Mucosa of rectum (tissue), 2 donors: ENCODE data around the gene TMEM255B.
"Not testable (repeated sequence)": the region's sequence is repeated elsewhere in the genome, so short reads cannot be mapped to it uniquely, and the experiment has no call there.

ENCODE experiments used
- H3K27ac ChIP-seq, 2 donors: one replicate each; pipeline ENCODE4 v1.7.0; 2013; ENCODE audit warnings: inconsistent platforms in 2 of 2, low read depth in 2 of 2, low read length in 2 of 2
- H3K27me3 ChIP-seq, 2 donors: one replicate each; pipeline ENCODE4 v1.7.0; 2013; ENCODE audit warnings: low read length in 2 of 2; ENCODE audit not compliant: control insufficient read depth in 2 of 2, insufficient read depth in 2 of 2
- H3K36me3 ChIP-seq, 2 donors: one replicate each; pipeline ENCODE4 v1.7.0; 2013; ENCODE audit warnings: low read length in 2 of 2; ENCODE audit not compliant: control insufficient read depth in 2 of 2, insufficient read depth in 2 of 2
- H3K4me1 ChIP-seq, 2 donors: one replicate each; pipeline ENCODE4 v1.7.0; 2013; ENCODE audit warnings: low read length in 2 of 2, mild to moderate bottlenecking in 1 of 2; ENCODE audit not compliant: control insufficient read depth in 2 of 2, insufficient read depth in 2 of 2
- H3K4me3 ChIP-seq, 2 donors: one replicate each; pipeline ENCODE4 v1.7.0; 2013; ENCODE audit warnings: low read length in 2 of 2
- H3K9ac ChIP-seq, 2 donors: one replicate each; pipeline ENCODE4 v1.7.0; 2013; ENCODE audit warnings: low read length in 2 of 2, low read depth in 1 of 2, mild to moderate bottlenecking in 1 of 2
- H3K9me3 ChIP-seq, 2 donors: one replicate each; pipeline ENCODE4 v1.7.0; 2013; ENCODE audit warnings: low read length in 2 of 2; ENCODE audit not compliant: control insufficient read depth in 2 of 2
- donor health status: healthy.
- donor health status: Normal muscosa, but diverticular disease.

Gene TMEM255B

GRCh38 chr13:113832205-113832604 is 73.2 kb downstream of the TMEM255B start:
- Histone ChIP-seq H3K9ac (no peak overlapping the region), H3K9me3 (no peaks in the 10 kb centered on the region), H3K4me1 (peaks cover 3 to 4% of the 10 kb centered on the region in 2 donors), H3K27me3 (no peaks in the 10 kb centered on the region), H3K4me3 (no peak overlapping the region), H3K36me3 (peaks cover 29 to 34% of the 10 kb centered on the region in 2 donors), H3K27ac (no peak overlapping the region)

- Histone ChIP-seq H3K4me3 (no peak overlapping the region), H3K4me1 (peaks cover 6 to 9% of the 10 kb centered on the region in 2 donors), H3K9ac (no peak overlapping the region), H3K9me3 (no peaks in the 10 kb centered on the region), H3K27me3 (no peaks in the 10 kb centered on the region), H3K36me3 (peaks cover 25 to 30% of the 10 kb centered on the region in 2 donors), H3K27ac (no peak overlapping the region)
Observed at GRCh38 chr13:113832631-113833030, 73.6 kb downstream of the TMEM255B start.

- Histone ChIP-seq H3K9me3 (no peaks in the 10 kb centered on the region), H3K9ac (no peak overlapping the region), H3K4me1 (peaks cover 12 to 15% of the 10 kb centered on the region in 2 donors), H3K36me3 (peaks cover 23 to 27% of the 10 kb centered on the region in 2 donors), H3K4me3 (no peak overlapping the region), H3K27me3 (no peaks in the 10 kb centered on the region), H3K27ac (no peak overlapping the region)
Observed at GRCh38 chr13:113833111-113833830, 74.2 kb downstream of the TMEM255B start.

- H3K36me3 ChIP-seq: peaks cover 18 to 23% of the 10 kb centered on the region in 2 donors
- H3K27me3 ChIP-seq, H3K9ac ChIP-seq, H3K9me3 ChIP-seq, H3K4me3 ChIP-seq, H3K27ac ChIP-seq: not testable (repeated sequence)
- peaks cover 19 to 21% of the 10 kb centered on the region in 2 donors for H3K4me1 ChIP-seq
Observed at GRCh38 chr13:113834006-113834405, 75.0 kb downstream of the TMEM255B start.

- Histone ChIP-seq H3K9ac (no peak overlapping the region), H3K27me3 (no peaks in the 10 kb centered on the region), H3K9me3 (no peaks in the 10 kb centered on the region), H3K4me3 (no peak overlapping the region), H3K27ac (no peak overlapping the region), H3K36me3 (peaks cover 18 to 22% of the 10 kb centered on the region in 2 donors), H3K4me1 (peaks cover 24 to 28% of the 10 kb centered on the region in 2 donors)
Observed at GRCh38 chr13:113834496-113835200, 75.6 kb downstream of the TMEM255B start.

- Histone ChIP-seq H3K27me3 (no peaks in the 10 kb centered on the region), H3K9ac (no peak overlapping the region), H3K4me1 (peaks cover 34 to 37% of the 10 kb centered on the region in 2 donors), H3K4me3 (no peak overlapping the region), H3K36me3 (peaks cover 18 to 22% of the 10 kb centered on the region in 2 donors), H3K9me3 (no peaks in the 10 kb centered on the region), H3K27ac (no peak overlapping the region)
Observed at GRCh38 chr13:113835461-113836270, 76.6 kb downstream of the TMEM255B start.

GRCh38 chr13:113836768-113837559 is 77.9 kb downstream of the TMEM255B start:
- peak overlapping the region; percentile 24 to 47 for H3K9ac ChIP-seq
- H3K27me3 ChIP-seq: no peaks in the 10 kb centered on the region
- no peak overlapping the region for H3K4me3 ChIP-seq

GRCh38 chr13:113837560-113838355 is 78.7 kb downstream of the TMEM255B start:
- Histone ChIP-seq H3K36me3 (peaks cover 15 to 18% of the 10 kb centered on the region in 2 donors), H3K27ac (peak overlapping the region; percentile 63 to 67), H3K4me3 (peak overlapping the region in 1 of 2 donors; percentile 6), H3K9me3 (no peaks in the 10 kb centered on the region), H3K9ac (peak overlapping the region; percentile 24 to 47), H3K27me3 (no peaks in the 10 kb centered on the region), H3K4me1 (peaks cover 39 to 40% of the 10 kb centered on the region in 2 donors)

More at GRCh38 chr13:113836768-113837559, 77.9 kb downstream of the TMEM255B start:
- Histone ChIP-seq H3K9me3 (no peaks in the 10 kb centered on the region), H3K36me3 (peaks cover 18 to 22% of the 10 kb centered on the region in 2 donors), H3K27ac (peak overlapping the region; percentile 63 to 67), H3K4me1 (peaks cover 39 to 40% of the 10 kb centered on the region in 2 donors)

- Histone ChIP-seq H3K9ac (peak overlapping the region; percentile 24 to 66), H3K9me3 (no peaks in the 10 kb centered on the region), H3K4me1 (peaks cover 39 to 40% of the 10 kb centered on the region in 2 donors), H3K36me3 (peaks cover 8 to 15% of the 10 kb centered on the region in 2 donors), H3K27me3 (no peaks in the 10 kb centered on the region), H3K4me3 (no peak overlapping the region), H3K27ac (no peak overlapping the region)
Observed at GRCh38 chr13:113838711-113839201, 79.7 kb downstream of the TMEM255B start.
